ENCODE measurements around the gene DGKD.
"Not testable (repeated sequence)": the region's sequence is repeated elsewhere in the genome, so short reads cannot be mapped to it uniquely, and the experiment has no call there.

Gene DGKD

DNA sequence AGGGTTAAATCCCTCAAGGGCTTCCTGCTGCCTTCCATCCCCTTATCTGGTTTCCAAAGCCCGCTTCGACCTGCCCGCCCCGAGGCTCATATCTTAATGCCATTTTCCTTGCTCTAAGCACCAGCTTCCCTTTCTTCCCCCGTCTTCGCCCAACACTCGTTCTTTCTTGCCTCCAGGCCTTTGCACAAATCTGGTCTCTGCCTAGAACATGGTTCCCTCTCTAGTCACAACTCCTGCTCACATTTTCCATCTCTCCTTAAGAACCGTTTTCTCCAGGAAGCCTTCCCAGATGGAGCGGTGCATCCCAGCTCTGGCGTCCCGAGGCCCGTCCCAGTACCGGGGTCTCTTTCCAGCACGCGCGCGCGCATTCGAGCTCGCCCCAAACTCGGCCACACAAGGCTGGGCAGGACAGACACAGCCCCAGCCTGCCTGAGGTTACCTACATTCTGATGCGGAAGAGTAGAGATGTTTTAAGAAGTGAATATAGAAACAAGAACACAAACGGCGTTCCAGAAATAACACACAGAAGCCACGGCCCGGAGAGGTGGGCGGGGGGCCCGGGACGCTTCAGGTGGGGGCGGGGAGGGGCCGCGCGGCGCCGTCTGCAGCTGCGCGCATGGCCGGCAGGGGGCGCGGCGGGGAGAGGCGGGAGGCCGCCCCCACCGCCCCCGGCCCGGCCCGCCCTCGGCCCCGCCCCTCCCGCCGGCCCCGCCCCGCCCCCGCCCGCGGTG lies at the start of gene DGKD:
Gene DGKD, plus strand, starts transcription at position 726 of the 731 bp plus-strand sequence. CDS start 25 bp downstream, outside the sequence.
- peak; percentile 77 for DNase-seq

- no peak for DNase-seq
Observed at GRCh38 chr2:233307565-233307964, 46.7 kb upstream of the DGKD start, which contains the start of gene SAG. Gene SAG (plus strand): TSS chr2:233307816. CDS start chr2:233309190, 1,374 bp downstream.

- no peak for DNase-seq
Observed at GRCh38 chr2:233311241-233311926, 42.9 kb upstream of the DGKD start.

GRCh38 chr2:233312874-233313273 lies 41.4 kb upstream of the DGKD start:
- no peak for DNase-seq

- DNase-seq, result no peak
Observed at GRCh38 chr2:233314180-233314925, 39.9 kb upstream of the DGKD start.

DNA sequence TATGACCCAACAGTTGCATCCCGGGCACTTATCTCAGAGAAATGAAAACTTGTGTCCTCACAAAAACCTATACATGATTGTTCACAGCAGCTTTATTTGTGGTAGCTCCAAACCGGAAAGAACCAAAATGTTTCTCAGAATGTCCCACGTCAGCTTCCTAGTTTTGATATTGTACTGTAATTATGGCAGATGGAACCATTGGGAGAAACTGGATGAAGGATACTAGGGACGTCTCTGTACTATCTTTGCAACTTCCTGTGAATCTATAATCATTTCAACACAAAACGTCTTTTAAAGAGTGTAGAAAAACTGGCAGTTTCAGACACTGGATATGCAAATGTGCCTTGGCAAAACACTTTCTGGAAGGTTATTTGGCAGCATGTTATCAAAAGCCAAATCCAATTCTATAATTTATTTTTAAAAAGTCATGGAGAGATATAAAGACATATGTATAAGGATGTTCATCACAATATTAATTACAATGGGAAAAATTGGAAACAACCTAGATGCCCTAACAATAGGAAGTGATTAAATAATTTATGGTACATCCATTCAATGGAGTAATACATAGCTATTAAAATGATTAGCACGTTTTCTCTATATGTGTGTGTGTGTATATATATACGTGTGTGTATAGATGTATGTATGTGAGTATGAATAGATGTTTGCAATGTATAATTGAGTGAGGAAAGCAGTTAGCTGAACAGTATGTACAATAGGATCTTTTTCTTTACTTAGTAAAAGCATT lies 36.9 kb upstream of the DGKD start:
- DNase-seq, result no peak

GRCh38 chr2:233319256-233319655 lies 35.0 kb upstream of the DGKD start:
- no peak for DNase-seq

DNA sequence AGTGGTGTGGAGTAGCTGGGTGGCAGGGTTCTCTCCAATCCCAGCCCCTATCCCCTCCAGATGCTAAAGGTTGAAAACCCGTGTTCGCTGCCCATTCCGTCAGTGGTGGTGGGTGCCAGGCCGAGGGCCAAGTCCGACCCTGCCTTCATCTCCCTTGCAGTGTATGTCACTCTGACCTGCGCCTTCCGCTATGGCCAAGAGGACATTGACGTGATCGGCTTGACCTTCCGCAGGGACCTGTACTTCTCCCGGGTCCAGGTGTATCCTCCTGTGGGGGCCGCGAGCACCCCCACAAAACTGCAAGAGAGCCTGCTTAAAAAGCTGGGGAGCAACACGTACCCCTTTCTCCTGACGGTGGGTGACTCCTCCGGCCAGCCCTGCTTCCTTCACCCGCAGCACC lies 33.8 kb upstream of the DGKD start:
- no peak for DNase-seq

DNA sequence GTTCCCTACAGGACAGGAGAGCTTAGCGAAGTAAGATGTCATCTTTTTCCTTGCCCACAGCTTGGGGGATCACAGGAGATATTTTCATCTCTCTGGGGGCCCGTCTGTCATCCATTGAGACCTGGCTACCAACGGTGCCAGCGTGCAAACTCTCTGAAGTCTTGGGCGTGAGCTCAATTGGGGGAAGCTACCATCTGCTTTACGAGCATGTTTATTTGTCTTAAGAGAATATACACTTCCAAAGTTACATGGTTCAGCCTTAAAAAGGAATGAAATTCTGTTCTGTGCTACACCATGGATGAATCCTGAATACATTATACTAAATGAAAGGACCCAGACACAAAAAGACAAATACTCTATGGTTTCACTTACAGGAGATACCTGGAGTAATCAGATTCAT lies 33.1 kb upstream of the DGKD start:
- no peak for DNase-seq

- no peak for DNase-seq
Observed at GRCh38 chr2:233323851-233324250, 30.4 kb upstream of the DGKD start.

- DNase-seq, result no peak
Observed at GRCh38 chr2:233325256-233325655, 29.0 kb upstream of the DGKD start.

DNA sequence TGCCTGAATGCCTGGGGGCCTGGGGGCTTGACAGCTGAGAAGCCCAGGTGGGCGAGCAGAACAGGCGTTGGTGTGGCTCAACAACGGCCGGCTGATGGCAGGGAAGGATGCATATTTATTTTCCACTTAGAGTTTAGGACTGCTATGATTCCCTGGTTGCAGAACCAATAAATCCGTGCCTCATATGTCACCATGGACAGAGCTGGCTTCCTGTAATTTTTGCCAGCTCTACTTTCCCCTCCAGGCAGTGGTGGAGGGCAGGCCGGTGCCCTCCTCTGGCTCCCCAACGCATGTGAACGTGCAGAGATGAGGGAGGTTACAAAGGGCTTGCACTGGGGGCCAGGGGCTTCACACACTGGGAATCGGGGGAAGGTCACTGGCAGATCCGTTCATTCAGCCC lies 28.5 kb upstream of the DGKD start:
- DNase-seq, result no peak

DNA sequence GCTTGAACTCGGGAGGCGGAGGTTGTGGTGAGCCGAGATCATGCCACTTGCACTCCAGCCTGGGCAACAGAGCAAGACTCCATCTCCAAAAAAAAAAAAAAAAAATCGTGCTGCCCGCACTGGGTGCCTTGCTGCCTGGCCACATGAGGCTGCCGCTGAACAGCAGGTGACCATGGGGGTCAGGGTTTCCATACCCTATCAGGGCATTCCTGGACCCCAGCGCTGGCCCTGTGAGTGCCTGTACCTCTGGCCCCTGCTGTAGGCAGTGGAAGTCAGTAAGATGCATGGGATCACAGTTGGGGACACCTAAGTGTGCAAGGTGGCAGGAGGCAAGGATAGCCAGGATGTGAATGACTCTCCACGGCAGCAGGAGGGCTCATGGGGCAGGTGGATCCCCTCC lies 27.8 kb upstream of the DGKD start:
- no peak for DNase-seq

- DNase-seq, result no peak
Observed at GRCh38 chr2:233328922-233329321, 25.4 kb upstream of the DGKD start.

- no peak for DNase-seq
Observed at GRCh38 chr2:233329489-233330135, 24.7 kb upstream of the DGKD start.

DNA sequence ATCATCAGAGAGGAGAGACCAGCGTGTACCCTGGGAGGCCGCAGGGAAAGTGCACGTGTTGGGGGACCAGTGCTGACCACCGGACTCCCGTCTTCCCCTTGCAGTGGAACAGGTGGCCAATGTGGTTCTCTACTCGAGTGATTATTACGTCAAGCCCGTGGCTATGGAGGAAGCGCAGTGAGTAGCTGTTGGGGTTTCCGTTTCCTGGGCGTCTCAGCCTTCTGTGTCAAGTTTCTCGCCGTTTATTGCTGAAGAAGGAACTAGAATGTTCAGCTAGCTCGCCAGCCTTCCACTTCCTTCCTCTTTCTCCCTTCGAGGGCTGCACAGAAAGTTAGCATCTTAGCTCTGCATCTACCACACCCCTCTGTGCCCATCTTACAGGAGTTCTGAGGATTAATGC lies 22.8 kb upstream of the DGKD start:
- DNase-seq, result peak; percentile 91

DNA sequence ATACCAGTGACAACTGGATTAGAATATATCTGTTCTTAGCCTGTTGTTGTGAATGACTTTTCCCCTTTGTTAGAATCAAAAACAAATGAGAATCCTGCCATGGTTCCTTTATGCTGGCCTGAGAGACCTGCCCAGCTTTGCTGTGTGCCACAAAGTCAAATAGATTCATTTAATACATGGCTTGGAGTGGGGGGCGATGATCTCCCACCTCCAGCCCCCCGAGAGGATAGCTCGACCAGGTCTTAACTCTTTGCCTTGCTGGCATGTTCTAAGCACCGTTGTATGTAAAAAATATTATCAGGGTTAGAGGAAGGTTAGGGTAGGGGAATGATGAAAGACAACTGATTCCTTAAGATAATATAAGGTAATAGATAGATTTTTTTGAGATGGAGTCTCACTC lies 22.2 kb upstream of the DGKD start:
- DNase-seq, result no peak

DNA sequence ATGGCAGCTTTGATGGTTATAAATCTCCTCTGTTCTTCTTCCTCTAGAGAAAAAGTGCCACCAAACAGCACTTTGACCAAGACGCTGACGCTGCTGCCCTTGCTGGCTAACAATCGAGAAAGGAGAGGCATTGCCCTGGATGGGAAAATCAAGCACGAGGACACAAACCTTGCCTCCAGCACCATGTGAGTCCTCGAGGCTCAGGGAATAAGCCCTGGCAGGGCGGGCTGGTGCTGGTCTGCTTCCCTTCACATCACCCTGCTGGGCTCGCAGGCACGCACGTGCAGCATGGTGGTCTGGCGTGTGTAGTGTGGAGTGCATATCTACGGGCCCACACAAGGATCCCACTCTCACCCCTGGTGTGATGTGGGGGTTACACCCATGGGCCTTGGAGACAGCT lies 19.4 kb upstream of the DGKD start:
- DNase-seq, result no peak

DNA sequence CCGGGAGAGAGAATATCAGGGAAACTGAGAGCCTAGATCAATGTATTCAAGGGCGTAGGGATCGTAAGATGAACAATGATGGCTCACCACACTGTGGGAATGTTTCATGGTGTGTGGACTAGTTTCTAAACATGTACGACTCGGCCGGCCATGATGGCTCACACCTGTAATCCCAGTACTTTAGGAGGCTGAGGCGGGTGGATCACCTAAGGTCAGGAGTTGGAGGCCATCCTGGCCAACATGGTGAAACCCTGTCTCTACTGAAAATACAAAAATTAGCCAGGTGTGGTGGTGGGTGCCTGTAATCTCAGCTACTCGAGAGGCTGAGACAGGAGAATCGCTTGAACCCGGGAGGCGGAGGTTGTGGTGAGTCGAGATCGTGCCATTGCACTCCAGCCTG lies 18.2 kb upstream of the DGKD start:
- DNase-seq, result not testable (repeated sequence)

DNA sequence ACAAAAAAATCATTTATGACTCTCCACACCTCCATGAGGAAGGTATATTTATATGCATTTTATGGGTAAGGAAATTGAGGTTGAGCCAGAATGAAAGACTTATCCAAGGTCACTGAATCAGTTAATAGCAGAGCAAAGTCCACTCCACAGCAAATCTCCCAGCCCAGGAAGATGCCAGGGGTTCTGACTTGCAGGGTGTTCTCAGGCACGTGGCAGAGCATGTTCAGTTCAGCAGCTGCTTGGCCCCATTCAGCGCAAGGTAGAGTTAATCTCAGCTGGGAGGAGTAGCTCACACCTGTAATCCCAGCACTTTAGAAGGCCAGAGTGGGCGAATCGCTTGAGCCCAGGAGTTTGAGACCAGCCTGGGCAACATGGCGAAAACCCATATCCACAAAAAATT lies 17.8 kb upstream of the DGKD start:
- no peak for DNase-seq

- no peak for DNase-seq
Observed at GRCh38 chr2:233338046-233338445, 16.2 kb upstream of the DGKD start.

- DNase-seq, result no peak
Observed at GRCh38 chr2:233338812-233339368, 15.4 kb upstream of the DGKD start.
